ENCODE data around the gene SYCN.
"Not testable (repeated sequence)": the region's sequence is repeated elsewhere in the genome, so short reads cannot be mapped to it uniquely, and the experiment has no call there.

The SYCN gene

GRCh38 chr19:39203372-39204341 is at the start of gene SYCN:
Gene SYCN (minus strand): TSS chr19:39204263. CDS start chr19:39204254, 9 bp downstream.
- DNase-seq: no peak

- DNase-seq: no peak
Measured at GRCh38 chr19:39253374-39254149, 49.5 kb upstream of the SYCN start.

GRCh38 chr19:39252458-39252857 is 48.4 kb upstream of the SYCN start:
- DNase-seq: no peak

- no peak for DNase-seq
Measured at GRCh38 chr19:39251846-39252245, 47.8 kb upstream of the SYCN start.

- DNase-seq: no peak
Measured at GRCh38 chr19:39251081-39251480, 47.0 kb upstream of the SYCN start.

DNA sequence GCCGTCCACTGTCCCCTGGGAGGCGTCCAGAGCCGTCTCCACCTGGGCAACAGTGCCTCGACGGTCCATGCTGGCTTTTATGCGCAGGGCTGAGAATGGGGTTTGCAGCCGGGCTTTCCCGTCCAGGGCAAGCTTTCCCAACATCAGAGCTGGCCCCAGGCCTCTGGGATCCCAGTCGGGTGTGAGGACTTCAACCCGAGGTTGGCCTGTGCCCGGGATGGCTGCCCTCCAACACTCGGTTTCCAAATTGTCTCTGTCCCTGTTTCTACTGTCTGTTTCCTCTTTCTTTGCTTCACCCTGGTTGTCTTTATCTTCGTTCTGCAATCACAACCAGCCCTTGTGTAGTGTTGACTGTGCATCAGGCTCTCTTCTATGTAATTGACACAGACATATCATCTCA is 44.7 kb upstream of the SYCN start, which contains the start of gene IFNL4:
TSS of gene IFNL4 (minus strand) at position 51 of the 400 bp plus-strand sequence.
- DNase-seq: no peak

GRCh38 chr19:39247701-39248664 is 43.9 kb upstream of the SYCN start:
- DNase-seq: no peak

DNA sequence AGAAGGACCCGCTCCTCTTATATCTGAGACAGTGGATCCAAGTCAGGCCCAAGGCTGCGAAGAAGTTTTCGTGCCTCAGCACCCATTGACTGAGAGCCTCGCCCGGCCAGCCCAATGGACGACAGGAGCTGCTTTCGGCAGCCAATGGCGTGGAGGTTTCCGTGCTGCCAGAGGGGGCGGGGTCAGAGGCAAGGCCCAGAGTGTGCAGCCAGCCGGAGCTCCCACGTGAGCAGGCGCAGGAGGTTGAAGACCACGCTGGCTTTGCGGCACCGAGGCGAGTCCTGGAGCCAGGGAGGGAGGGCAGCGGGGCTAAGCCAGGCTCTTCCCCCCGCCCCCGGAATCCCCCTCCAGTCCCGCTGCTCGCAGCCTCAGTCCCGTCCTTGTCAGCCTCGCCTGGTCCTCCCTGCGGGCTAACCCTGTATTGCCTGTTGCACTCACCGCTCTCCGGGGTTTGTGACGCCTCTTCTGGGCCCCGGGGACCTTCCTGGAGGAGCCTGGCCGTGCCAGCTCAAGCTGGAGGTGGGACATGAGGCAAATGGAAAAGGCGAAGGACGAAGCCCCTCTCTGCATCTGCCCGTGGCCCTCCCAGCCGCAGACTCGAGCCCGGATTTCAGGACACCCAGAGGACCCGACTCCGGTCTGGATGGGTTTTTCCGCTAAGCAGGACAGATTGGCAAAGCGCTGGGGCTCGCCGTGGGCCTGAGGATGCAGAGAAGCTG is 43.0 kb upstream of the SYCN start:
- DNase-seq: no peak

DNA sequence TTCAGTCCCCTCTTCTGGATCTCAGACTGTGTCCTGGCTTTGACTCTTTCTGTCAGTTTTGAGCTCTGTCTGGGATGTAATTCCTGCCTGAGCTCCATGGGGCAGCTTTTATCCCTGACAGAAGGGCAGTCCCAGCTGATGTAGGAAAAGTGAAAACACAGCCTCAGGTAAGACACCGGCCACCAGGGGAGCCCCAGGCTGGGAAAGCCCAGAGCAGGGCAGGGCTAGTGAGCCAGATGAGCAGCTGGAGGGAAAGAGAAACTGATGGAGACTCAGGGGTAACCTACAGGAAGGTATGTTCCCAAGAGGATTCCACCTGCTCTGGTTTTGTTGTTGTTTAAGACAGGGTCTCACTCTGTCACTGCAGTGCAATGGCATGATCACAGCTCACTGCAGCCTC is 41.1 kb upstream of the SYCN start:
- not testable (repeated sequence) for DNase-seq

GRCh38 chr19:39244410-39245100 is 40.5 kb upstream of the SYCN start, which contains the start of gene IFNL3:
Gene IFNL3 (minus strand): TSS chr19:39245006. CDS start chr19:39244967, 39 bp downstream.
- DNase-seq: not testable (repeated sequence)

DNA sequence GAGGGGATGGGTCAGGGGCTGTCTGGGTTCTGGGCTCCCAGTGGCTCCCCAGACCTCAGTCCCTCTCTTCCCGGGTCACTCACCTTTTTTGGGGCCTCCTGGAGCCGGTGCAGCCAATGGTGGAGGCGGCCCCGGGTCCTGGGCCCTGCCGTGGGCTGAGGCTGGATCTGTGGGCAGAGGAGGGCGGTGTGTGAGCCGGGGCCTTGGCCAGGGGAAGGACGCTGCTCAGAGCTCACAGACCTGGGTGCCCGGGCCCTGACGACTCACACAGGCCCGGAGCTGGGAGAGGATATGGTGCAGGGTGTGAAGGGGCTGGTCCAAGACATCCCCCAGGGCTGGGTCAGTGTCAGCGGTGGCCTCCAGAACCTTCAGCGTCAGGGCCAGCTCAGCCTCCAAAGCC is 39.7 kb upstream of the SYCN start:
- DNase-seq: not testable (repeated sequence)

DNA sequence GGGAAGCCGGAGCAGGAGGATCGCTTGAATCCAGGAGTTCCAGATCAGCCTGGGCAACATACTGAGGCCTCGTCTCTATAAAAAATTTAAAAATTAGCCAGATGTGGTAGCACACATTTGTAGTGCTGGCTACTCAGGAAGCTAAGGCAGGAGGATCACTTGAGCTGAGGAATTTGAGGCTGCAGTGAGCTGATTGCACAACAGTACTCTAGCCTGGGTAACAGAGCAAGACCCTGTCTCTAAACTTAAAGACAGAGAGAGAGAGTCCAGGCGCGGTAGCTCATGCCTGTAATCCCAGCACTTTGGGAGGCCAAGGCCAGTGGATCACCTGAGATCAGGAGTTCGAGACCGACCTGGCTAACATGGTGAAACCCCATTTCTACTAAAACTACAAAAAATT is 36.4 kb upstream of the SYCN start:
- DNase-seq: no peak

GRCh38 chr19:39238944-39239343 is 34.9 kb upstream of the SYCN start:
- DNase-seq: no peak

- DNase-seq: no peak
Measured at GRCh38 chr19:39238209-39238608, 34.1 kb upstream of the SYCN start.

DNA sequence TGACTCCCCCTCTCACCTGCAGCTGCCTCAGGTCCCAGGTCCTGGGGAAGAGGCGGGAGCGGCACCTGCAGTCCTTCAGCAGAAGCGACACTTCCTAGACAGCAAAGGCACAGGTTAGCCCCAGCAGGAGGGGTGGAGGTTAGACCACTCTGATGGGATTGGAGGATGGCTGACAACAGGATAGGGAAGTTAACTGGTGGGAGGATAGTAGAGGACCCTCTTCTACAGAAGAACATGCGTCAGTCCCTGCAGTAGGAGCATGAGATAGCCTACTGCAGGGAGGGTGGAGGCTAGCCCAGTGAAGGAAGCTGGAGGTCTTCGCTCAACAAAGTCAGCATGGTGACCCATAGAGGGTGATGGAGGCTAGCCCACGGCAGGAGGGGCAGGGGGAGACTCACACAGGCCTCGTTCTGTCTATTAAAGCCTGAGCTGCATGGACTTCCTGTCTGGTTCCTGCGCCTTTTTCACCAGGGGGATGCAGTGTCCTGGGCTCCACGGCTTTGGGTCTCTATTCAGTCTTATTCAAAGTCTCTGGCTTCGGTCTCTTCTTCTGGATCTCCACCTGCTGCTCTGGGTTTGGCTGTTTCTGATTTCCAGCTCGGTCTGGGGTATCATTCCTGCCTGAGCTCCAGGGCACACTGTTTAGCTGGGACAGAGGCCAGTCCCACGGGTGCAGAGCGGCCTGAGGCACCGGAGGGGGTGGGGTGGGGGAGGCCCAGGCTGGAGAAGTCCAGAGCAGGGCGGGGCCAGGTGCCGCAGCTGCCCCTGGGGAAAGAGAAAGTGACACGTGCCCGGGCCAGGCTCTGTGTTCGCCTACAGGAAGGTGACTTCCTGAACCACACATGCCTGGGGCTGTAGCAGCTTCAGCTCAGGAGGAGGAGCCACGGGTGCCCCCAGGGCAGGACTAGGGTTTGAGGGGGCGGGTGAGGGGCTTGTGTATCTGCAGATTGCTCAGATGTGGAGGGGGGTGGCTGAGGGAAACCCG is 33.4 kb upstream of the SYCN start:
- DNase-seq: no peak

DNA sequence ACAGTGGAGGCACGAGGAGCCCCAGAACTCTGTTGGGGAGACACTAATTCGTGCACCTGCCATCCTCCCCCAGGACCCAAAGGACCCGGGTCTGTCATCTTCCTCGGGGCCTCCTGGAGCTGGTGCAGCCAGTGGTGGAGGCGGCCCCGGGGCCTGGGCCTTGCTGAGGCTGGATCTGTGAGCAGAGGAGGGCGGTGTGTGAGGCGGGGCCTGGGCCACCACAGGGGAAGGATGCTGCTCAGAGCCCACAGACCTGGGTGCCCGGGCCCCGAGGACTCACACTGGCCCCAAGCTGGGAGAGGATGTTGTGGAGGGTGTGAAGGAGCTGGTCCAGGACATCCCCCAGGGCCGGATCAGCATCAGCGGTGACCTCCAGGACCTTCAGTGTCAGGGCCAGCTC is 32.5 kb upstream of the SYCN start:
- DNase-seq: no peak

DNA sequence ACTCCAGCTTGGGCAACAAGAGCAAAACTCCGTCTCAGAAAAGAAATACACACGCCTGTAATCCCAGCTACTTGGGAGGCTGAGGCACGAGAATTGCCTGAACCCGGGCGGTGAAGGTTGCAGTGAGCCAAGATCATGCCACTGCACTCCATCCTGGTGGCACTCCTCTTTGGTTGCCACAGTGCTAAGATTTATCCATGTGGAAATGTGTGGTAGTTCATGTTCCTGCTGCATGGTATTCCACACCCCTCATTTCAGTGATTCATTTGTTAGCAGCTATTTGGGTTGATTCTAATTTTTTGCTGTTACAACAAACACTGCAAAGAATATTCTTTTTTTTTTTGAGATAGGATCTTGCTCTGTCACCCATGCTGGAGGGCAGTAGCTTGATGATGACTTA is 28.6 kb upstream of the SYCN start:
- DNase-seq: no peak

DNA sequence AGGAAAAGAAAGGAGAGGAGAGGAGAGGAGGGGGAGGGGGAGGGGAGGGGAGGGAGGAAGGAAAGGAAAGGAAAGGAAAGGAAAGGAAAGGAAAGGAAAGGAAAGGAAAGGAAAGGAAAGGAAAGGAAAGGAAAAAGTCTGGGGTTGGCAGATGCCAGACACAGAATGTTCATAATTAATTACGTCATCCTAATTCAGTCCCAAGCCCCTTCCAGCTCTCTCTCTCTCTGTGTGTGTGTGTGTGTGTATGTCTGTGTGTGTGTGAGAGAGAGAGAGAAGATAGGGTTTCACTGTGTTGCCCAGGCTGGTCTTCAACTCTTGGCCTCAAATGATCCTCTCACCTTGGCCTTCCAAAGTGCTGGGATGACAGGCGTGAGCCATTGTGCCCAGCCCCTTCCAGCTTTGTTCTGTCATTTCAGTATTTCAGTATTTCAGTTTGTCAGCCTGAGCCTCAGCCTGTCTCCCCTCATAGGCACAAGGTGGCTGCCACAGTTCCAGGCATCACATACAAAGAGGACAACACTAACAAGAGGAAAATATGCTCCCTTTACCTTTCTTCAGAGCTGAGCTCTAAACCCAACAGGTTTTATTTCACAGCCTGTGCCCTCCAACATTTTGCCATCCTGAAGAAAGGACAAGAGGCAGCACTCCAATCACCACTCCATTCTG is 26.2 kb upstream of the SYCN start:
- no peak for DNase-seq

GRCh38 chr19:39224910-39225309 is 20.8 kb upstream of the SYCN start:
- no peak for DNase-seq
